ENCODE measurements around the gene LAD1.

The LAD1 gene

GRCh38 chr1:201408176-201408833 lies 9.2 kb upstream of the LAD1 start:
- TF ChIP-seq CTCF (conservative IDR thresholded peaks at IDR 0.05; ENCODE audit: low read depth, low read length): peak; percentile 99
- no peak overlapping the region for H3K4me3 ChIP-seq (ENCODE audit: low read length)
- DNase-seq (ENCODE audit: low read depth): no peak

- no peak for TF ChIP-seq CTCF (conservative IDR thresholded peaks at IDR 0.05; ENCODE audit: low read depth, low read length)
- no peak overlapping the region for H3K4me3 ChIP-seq (ENCODE audit: low read length)
- no peak for DNase-seq (ENCODE audit: low read depth)
These were observed 7.8 kb upstream of the LAD1 start for GRCh38 chr1:201406831-201407406.

GRCh38 chr1:201405484-201405831 lies 6.3 kb upstream of the LAD1 start:
- no peak for TF ChIP-seq CTCF (conservative IDR thresholded peaks at IDR 0.05; ENCODE audit: low read depth, low read length)
- H3K4me3 ChIP-seq (ENCODE audit: low read length): no peak overlapping the region
- DNase-seq (ENCODE audit: low read depth): no peak

GRCh38 chr1:201404722-201405483 lies 5.8 kb upstream of the LAD1 start:
- TF ChIP-seq CTCF (conservative IDR thresholded peaks at IDR 0.05; ENCODE audit: low read depth, low read length): no peak
- DNase-seq (ENCODE audit: low read depth): no peak

GRCh38 chr1:201404055-201404454 lies 4.9 kb upstream of the LAD1 start:
- H3K4me3 ChIP-seq (ENCODE audit: low read length): no peak overlapping the region
- no peak for TF ChIP-seq CTCF (conservative IDR thresholded peaks at IDR 0.05; ENCODE audit: low read depth, low read length)
- no peak for DNase-seq (ENCODE audit: low read depth)

More at GRCh38 chr1:201404722-201405483, 5.8 kb upstream of the LAD1 start:
- no peak overlapping the region for H3K4me3 ChIP-seq (ENCODE audit: low read length)

- TF ChIP-seq CTCF (conservative IDR thresholded peaks at IDR 0.05; ENCODE audit: low read depth, low read length): no peak
- DNase-seq (ENCODE audit: low read depth): no peak
- H3K4me3 ChIP-seq (ENCODE audit: low read length): no peak overlapping the region
These were observed 4.2 kb upstream of the LAD1 start for GRCh38 chr1:201403359-201403758.

Data from retinal pigment epithelial cell (primary cell).